HG03196 (cell line): ENCODE data around the gene NBPF1.
"Not testable (repeated sequence)": the region's sequence is repeated elsewhere in the genome, so short reads cannot be mapped to it uniquely, and the experiment has no call there.

Experiments used
- ATAC-seq: cut with Tn5 transposase; IDR thresholded peaks from one replicate; pipeline ENCODE4 v1.9.1; 2021; ENCODE audit not compliant: unreplicated experiment

NBPF1 gene

DNA sequence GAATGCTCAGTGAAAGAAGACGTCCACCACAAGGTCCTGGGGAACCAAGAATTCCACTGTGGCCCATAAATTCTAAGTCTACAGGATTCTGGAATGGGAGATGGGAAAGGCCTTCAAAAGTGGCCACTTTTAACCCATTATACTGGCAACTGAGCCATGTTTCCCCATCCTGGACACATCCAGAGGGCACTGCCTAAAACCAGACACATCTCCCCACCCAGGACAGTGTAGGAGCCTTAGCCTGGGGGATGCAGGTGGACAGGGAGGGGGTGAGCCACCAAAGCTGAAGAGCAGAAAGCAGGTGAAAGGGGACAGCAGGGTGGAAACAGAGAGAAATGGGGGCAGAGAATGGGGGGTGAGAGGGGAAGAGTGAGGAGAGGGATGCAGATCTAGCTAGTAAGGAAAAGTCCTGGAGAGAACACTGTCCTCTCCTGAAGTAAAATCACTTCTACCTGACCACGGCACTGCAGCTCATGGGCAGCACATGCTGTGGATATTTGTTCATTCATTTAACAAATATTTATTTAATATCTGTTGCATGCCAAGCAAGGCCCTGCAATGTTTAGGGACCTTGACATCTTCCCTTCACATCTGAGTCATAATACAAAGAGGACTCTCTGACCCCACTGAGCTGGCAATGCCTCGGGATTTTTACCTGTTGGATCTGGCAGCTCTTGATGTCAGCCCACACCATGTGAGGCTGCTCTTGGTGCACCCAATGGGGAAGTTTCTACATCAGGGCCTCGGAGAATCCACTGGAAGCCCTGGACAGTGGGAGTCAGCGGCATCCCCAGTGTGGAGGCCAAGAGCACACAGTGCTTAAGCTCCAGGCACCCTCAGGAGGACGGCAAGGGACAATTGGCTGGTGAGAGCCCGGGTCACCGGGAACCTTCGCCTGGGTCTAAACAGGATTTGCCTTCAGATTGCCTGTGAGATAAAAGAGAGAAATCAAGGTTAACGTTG is 5.2 kb downstream of the NBPF1 start:
- ATAC-seq, result not testable (repeated sequence)

DNA sequence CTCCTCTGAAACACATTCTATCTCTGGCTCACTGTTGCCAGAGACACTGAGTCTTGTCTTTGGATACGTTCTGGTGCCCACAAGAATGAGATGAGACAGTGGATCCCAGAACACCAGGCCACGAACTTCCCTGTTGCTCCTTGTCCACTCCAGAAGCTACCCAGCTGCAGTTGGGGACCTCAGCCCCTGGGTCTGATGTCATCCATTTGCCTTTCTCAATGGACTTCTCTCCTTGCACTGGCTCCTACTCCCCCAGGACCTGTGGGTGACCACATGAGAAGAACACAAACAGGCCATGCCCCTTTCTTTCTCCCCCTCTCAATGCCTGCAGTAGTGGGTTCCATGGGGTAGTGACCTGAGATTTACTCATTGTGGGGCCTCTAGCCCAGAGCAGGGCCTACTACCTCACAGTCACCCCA is 5.9 kb downstream of the NBPF1 start:
- no peak for ATAC-seq

DNA sequence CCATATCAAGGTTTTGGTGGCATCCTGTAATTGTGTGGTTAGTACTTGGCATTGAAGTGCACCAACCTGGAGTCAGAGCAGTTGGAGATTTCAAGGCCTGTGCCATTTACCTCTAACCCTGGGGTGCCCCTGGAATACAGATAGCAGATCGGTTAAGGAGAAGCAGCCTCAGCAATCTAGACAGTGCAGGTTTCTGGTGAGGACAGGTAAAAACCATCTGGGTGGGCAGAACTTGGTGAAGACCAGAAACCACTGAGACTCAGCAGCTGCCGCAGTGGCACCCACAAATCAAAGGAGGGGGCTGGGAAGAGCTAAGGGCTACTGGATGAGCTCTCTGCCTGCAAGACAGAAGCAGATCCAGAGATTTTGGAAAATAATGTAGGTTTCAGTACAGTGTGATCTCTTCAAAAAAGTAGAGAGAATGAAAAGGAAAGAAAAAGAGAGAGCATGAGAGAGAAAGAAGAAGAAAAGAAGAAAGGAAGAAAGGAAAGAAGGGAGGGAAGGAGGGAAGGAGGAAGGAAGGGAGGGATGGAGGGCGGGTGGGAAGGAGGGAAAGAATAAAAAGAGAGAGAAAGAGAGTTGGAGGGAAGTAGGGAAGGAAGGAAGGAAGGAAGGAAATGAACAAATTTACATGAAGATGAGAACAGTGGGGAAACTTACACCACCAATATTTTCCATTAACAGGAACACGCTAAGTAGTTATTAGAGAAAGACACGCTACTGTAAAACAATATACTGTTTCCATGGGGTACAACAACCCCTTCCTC is 6.5 kb downstream of the NBPF1 start:
- ATAC-seq, result not testable (repeated sequence)

DNA sequence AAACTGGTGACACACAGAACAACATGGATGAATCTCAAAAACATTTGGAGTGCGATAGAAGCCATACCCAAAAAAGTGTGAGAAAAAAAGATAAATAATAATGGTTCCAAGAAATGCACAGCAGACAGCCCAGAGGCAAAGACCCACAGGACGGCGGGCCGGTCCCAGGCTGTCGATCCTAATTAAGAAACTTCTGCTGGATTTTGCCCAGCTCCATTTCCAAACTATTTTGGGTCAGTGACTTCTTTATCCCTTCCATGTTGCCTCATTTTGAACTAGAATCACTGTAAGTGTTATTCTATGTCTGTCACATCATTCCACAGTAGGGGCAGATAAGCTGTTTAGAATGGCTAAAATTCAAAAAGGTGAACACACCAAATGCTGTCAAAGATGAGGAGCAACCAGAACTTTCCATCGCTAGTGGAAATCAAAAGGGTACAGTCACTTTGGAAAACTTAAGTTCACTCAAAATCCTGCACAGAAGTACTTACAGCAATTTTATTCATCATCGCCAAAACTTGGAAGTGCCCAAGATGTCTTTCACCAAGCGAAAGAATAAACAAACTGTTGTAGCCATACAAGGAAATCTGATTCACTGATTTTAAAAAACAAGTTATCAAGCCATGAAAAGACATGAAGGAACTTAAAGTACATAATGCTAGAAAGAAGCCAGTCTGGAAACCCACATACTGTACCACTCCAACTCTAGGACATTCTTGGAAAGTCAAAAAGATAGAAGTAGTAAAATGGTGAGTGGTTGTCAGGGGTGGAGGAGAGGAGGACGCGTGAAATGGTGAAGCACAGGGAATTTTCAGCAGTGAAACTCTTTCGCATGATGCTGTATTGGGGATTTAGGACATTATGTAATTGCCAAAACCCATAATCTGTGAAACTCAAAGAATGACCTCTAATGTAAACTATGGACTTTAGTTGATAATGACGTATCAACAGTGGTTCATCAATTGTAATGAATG is 7.5 kb downstream of the NBPF1 start:
- ATAC-seq, result no peak

DNA sequence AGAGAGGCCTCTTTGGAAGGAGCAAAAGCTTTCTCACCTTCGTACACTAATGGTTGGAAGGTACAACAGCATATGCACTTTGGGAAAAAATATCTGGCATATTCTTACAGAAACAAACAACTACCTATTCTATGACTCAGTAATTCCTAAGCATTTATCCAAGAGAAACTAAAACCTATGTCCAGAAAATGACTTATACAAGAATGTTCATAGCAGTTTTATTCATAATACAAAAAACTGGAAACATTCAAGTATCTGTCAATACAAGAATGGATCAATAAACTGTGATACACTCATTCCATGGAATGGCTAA is 8.2 kb downstream of the NBPF1 start:
- no peak for ATAC-seq

DNA sequence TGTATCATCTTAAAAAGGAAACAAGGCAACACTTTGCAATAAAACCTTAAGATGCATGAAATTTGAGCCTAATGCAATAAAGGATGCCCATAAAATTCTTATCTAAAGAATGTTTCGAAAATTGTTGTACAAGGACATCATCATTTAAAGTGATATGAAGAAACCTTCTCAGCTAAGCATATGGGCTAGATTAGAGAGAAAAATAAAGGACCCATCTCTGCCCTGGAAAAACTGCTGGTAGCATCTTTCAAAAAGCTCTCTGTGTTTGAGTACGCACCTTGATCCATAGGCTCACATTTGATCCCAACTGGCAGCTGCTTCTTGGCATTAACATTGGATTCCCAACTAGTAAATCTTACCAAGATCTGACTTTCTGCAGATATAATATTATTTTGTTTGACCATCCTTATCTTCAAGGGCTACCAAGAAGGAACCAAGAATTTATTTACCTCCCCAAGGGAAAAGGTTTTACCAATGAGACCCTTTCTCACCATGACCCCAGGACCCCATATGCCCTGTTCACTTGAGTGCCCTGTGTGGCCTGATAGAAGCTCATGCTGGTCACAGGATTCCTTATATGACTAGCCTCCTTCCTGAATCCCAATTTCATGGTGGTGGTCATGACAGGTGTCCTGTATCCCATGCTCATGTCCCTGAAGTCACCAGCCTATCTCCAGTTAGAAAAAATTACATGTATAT is 8.7 kb downstream of the NBPF1 start:
- ATAC-seq, result not testable (repeated sequence)

DNA sequence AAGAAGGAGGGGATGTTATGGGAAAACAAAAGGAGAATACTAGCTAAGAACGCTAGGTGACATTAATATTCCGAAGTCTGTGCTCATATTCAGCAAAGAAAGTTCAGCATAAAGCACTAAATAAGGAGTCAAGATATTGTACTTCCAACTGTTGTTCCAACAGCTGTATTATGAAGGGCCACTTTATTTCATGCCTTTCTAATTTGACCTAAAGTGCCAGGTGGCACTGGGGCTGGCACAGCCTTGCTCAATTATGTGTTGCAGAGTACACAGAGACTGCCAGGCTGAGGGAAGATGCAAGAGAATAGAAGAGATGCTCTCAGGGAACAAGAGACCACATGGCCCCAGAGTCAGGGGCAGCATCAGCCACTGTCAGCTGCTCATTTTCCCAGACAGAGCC is 9.7 kb downstream of the NBPF1 start:
- not testable (repeated sequence) for ATAC-seq

DNA sequence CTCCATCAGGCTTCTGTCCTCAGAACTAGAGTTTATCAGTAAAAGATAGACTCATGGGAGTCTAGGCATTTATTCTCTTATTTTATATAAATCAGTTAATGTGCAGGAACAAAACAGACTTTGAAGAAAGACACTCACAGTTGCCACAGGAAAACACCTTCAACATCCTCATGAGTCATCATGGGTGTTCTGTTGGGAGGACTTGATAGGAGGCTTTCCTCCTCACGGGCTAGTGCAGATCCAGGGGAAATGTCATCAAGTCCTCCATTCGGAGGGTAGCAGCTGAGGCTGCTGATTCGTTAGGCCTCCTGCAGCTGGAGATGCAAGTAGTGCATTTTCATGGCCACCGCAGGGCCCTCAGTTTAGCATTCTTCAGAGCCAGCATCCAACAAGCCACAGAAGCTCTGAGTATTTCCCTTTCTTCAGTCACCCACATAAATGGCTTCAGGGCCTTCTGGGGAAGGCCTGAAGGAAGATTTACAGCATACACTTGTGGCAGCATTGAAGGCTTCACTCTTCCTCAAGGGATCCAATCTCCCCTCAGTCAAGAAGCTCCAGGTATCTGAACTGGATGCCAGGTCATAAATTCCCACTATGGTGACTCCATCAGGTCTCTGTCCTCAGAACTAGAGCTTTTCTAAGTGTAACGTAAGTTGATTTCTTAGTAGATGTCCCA is 10.9 kb downstream of the NBPF1 start:
- ATAC-seq, result not testable (repeated sequence)

DNA sequence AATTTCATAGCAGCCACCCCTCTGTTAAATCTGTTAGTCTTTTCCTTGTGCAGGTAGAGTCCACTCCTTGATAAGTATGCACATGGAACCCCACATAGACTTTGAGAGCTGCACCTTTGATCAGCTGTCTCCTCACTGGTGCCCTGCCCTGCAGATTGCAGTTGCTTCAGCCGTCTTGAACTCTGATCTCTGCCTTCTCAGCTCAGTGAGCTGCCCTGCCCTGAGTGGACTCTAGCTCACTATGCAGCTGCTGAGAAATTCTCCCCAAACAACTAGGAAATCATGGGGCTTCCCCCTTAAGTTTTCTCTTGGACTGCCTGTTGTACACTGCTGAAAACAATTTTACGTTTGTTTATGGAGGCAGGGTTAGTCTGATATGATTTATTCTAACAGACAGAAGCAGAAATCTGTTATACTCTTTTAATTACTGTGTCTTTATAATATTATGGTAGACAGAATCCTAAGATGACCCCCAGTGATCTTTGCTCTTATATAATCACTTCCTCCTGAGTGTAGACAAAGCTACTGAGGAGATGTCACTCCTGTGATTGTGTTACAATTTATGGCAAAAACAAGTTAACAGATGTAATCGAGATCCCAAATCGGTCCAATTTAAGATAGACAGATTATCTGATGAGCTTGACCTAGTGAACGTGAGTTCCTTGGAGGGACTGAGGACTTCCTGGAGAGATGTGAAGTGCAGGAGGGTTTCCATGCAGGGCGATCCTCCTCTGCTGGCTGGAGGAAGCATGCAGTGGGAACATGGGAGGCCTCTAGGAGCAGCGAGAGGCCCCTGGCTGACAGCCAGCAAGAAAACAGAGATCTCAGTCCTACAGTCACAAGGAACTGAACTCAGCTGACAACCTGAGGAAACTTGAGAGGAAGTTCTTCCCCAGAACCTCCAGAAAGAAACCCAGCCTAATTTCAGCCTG is 12.2 kb downstream of the NBPF1 start:
- ATAC-seq, result not testable (repeated sequence)

DNA sequence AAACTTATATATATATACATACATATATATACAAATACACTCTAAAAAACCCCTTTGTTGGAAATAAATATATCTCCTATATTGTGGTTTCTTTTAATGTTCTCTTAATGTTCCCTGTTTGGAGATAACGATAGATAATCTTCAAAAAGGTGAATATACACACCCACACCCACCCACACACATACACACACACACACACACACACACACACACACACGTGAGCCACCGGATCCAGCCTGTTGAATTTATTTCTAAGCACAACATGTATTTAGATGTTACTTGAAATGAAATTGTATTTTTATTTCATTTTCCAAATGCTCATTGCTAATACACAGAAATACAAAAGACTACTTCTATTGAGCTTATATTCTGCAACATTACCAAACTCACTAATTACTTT is 14.0 kb downstream of the NBPF1 start:
- ATAC-seq, result not testable (repeated sequence)

DNA sequence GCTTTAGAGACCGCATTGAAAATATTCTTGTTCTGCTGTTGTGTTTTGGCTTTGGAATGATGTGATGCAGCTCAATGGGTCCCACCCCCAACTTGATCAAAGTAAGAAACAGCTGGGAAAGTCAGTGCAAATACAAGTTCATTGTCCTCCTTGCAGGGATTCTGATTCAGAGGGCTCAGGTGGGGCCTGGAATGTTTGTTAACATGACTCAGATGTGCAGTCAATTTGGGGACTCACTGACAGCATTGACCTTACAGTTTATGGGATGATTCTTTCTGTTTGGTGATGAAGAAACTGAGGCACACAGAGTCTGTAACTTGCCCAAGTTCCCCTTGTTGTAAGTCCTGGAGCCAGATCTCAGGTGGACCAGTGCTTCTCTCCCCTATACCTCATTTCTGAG is 18.1 kb downstream of the NBPF1 start:
- ATAC-seq, result not testable (repeated sequence)

DNA sequence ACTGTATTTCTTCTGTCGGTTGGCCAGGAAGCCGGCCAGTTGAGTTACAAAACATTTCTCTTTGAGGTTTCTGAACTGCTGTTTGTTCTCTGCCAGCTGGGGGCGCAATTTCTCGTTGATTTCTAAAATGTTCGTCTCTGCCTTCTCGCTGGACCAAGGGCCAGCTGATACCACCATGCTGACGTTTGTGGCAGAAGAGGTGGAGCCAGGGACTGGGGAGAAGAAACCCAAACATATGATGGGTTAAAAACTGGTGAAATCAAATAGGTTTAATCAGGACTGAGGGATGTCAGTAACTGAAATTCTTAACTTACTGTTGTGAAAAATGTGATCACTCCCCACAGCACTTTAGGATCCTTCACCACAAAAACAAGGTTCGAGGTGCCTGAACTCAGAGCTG is 21.5 kb downstream of the NBPF1 start:
- not testable (repeated sequence) for ATAC-seq

DNA sequence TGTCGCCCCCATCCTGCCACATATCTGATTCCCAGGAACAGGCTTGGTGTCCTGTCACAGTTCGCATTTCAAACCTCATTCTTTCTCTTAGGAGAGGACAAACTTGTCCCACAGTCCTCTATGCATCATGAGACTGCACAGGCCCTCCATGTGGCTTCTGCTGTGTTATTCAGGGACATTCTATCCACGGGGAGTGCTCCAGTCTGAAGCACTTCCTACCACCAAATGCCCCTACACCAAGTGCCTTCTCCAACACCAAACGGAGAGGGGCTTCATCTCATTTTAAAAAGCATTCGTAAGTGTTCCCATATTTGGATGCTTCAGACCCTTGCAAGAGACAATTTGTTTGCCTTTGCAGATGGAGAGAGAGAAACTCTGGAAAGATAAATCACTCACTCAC is 25.3 kb downstream of the NBPF1 start:
- ATAC-seq, result not testable (repeated sequence)

DNA sequence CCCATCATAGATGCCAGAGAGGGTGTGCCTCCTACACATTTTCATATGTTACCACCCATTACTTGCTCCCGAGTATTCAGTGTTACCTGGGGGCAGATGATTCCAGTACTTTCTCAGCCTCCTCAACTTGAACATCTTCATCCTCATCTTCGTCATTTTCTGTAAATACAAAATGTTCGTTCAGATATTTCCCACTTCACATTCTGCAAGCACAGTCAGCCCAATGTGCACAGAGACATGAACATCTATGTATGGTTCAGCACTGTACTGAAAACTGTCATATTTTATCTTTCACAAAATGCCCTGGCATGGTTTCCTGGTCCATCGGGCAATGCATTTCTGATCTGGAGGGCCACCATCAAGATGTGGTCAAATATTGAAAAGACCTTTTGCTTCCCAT is 25.7 kb downstream of the NBPF1 start:
- ATAC-seq, result not testable (repeated sequence)

DNA sequence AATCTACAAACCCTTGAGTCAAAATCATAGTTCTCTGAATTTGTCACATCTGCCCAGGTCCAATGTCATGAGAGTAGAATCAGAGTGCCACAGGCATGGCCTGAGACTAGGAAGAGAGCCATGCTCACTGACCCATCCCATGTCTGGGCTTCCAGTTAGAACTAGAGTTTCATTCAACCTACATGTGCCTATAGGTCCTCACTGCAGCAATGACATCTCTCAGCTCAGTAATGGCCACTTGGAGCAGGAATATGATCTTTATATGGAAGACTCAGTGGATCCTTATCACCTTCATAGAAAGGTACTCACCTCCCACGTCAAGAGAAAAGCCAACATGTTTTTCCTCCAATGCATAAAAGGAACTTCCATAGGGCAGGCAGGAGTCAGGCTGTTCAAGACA is 48.0 kb downstream of the NBPF1 start:
- ATAC-seq, result not testable (repeated sequence)

DNA sequence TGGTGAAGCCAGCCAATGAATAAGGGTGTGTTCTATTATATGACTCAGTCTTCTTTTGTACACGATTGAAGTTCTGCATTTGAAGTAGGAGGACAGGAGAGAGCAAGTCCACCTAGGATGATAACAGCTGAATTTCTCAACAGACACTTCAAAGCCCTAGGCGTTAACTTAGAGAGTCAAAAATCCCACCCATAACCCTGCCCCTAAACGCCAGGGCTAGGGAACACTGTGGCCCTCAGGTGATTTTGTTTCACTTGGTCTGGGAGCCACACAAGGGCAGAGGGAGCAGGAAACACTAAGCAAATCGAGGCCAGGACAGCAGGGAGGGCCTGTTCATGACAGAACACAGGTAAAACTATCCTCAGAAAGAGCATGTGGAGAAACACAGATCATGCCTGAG is 52.3 kb downstream of the NBPF1 start:
- ATAC-seq, result not testable (repeated sequence)

DNA sequence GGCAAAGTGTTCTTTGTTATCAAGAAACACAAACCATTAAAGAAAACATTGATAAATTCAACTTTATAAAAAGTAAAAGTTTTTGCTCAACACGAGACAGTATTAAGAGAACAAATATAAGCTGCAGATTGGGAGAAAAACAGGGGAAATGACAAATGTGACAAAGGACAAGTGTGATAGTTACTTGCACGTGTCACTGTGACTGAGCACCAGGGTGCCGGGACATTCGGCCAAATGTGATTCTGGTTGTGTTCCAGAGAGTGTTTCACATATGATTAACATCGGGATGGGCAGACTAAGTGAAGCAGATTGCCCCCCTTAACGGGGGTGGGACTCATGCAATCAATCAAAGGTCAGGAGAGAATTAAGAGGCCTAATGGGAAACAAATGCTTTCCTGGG is 52.9 kb downstream of the NBPF1 start:
- not testable (repeated sequence) for ATAC-seq

DNA sequence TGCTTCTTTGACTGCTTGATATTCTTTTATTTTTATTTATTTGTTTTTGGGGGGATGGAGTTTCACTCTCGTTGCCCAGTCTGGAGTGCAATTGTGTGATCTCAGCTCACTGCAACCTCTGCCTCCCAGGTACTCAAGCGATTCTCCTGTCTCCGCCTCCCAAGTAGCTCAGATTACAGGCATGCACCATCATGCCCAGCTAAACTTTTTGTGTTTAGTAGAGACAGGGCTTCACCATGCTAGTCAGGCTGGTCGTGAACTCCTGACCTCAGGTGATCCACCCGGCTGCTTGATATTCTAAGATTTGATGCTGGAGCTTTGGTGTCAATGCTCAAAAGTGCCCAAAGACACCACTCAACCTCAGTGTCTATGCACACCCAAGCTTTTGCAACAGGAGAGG is 53.7 kb downstream of the NBPF1 start:
- not testable (repeated sequence) for ATAC-seq

DNA sequence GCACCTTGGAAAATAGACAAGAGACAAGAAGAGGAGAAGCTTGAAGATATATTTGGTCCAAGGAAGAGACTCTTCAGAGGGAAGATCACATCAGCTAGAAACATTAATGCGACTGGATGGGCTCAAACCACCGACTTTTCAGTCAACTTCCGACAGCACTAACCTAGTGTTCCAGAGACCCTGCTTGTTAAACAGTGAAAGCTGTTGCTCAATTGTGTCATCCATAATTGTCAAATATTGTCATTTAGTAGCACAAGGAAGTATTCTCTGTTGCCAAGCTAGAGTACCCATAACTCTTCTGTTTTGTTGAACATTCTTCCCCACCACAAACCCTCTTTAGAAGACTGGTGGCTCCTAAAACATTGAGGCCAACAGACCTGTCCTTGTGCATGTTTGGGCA is 56.3 kb downstream of the NBPF1 start:
- ATAC-seq, result not testable (repeated sequence)
